Activated T-helper 17 cell treated with anti-CD3 and anti-CD28 coated beads, Interleukin-2, amount 50 U/mL, for 72 hours (primary cell): ENCODE results near the gene SLC5A2. TPM values are rescaled to one million over a fixed set of nuclear protein-coding genes. Genes with fewer than 3 reads are reported as not detected.
"Not testable (repeated sequence)": the region's sequence is repeated elsewhere in the genome, so short reads cannot be mapped to it uniquely, and the experiment has no call there.

Source experiments
- ATAC-seq: fragments of 150-1000 bp; cut with Tn5 transposase; replicated peaks from 2 replicates; pipeline ENCODE4 v1.10.0; 2021; ENCODE audit warnings: mild to moderate bottlenecking, moderate library complexity
- H3K27ac Mint-ChIP-seq: one replicate; pipeline ENCODE4 v1.8.0; 2022; ENCODE audit warnings: mixed read lengths
- H3K27me3 Mint-ChIP-seq: one replicate; pipeline ENCODE4 v1.8.0; 2022; ENCODE audit warnings: mixed read lengths
- H3K36me3 Mint-ChIP-seq: one replicate; pipeline ENCODE4 v1.8.0; 2022; ENCODE audit warnings: low read depth, mild to moderate bottlenecking, mixed read lengths
- H3K4me1 Mint-ChIP-seq: one replicate; pipeline ENCODE4 v1.8.0; 2022; ENCODE audit warnings: mixed read lengths
- H3K4me3 Mint-ChIP-seq: one replicate; pipeline ENCODE4 v1.8.0; 2022; ENCODE audit warnings: mild to moderate bottlenecking, mixed read lengths
- H3K9me3 Mint-ChIP-seq: one replicate; pipeline ENCODE4 v1.8.0; 2022; ENCODE audit warnings: mixed read lengths
- total RNA-seq, 2 donors: library from RNA; stranded (reverse); gene quantifications; one replicate each; pipeline ENCODE4 v1.2.3, GENCODE V29; 2022

Gene SLC5A2
- total RNA-seq, 2 donors from 2014 or later, result 0.50 to 1.2 TPM

DNA sequence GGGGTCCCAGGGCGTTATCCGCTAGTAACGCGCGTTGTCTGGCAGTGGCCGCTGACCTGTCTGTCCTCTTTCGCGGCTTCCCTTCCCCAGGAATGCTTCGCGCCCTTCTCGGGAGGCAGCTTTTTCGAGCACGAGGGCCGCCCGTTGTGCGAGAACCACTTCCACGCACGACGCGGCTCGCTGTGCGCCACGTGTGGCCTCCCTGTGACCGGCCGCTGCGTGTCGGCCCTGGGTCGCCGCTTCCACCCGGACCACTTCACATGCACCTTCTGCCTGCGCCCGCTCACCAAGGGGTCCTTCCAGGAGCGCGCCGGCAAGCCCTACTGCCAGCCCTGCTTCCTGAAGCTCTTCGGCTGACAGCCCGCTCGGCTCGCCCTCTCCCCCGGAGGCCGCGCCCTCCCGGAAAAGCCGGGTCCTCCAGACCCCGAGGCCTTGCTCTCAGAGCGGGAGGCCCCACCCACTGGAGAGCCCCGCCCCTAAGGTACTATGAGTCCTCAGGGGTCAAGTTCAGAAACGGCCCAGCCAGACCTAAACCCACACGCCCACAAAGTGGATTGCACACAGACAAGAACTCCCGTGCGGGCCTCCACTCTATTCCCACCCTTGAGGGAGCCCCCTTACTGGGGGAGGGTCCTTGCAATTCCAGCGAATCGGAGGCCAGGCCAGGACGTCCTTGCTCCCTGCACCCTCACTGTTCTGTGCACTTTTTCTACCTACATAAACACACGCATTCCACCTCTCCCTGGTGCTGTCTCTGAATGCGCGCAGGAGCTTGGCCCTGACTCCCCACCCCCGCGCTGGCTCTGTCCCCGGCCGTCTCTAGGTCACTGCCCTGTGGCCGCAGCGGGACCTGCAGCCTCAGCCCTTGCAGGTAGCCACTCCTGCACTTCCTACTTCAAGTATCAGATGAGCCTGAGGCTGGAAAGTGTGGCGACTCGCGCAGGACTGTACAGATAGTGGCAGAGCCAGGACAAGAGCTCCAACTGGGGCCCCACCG is 5.4 kb upstream of the SLC5A2 start:
- Mint-ChIP-seq H3K27me3 (peaks cover 2% of the 10 kb centered on the region), H3K4me3 (peak overlapping the region; percentile 82), H3K27ac (peak overlapping the region; percentile 62), H3K4me1 (peaks cover 11% of the 10 kb centered on the region), H3K9me3 (no peaks in the 10 kb centered on the region), H3K36me3 (no peaks in the 10 kb centered on the region)
- ATAC-seq, result peak; percentile 36

DNA sequence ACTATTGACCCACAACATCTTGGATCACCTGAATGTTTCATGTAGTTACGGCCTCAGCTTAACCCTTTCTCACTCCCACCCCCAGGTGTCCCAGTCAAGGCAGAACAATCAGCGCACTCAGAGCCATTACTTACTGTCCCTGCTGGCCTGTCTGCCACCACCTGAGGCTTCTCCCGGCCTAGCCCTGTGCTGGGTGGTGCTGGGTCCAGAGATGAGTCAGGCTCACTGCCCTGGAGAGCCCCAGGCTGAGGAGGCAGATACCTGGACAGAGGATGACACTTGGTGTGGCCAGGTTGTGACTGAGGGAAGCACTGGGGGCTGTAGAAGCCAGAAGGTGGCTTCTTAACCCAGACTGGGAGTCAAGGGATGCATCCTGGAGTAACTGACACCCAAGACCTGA is 4.0 kb upstream of the SLC5A2 start:
- H3K27me3 Mint-ChIP-seq, result no peaks in the 10 kb centered on the region
- H3K9me3 Mint-ChIP-seq, result no peaks in the 10 kb centered on the region
- H3K4me1 Mint-ChIP-seq, result peaks cover 11% of the 10 kb centered on the region
- H3K27ac Mint-ChIP-seq, result no peak overlapping the region
- no peak overlapping the region for H3K4me3 Mint-ChIP-seq
- ATAC-seq, result no peak
- no peaks in the 10 kb centered on the region for H3K36me3 Mint-ChIP-seq

DNA sequence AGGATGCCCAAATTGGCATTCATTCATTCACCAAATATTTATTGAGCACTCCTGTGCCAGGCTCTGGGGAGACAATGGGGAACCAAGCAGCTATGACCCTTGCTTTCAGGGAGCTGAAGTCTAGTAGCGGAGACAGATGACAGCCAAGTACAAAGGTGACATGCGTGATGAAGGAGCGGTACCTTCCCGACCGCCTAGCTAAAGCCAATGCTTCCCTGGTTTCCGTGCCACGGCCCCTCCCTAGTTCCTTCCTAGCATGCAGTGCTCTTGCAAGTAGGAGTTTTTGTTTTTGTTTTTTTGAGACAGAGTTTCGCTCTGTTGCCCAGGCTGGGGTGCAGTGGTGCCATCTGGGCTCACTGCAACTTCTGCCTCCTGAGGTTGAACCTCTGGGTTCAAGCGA is 3.2 kb upstream of the SLC5A2 start:
- no peaks in the 10 kb centered on the region for H3K9me3 Mint-ChIP-seq
- no peak overlapping the region for H3K27ac Mint-ChIP-seq
- H3K4me3 Mint-ChIP-seq, result no peak overlapping the region

DNA sequence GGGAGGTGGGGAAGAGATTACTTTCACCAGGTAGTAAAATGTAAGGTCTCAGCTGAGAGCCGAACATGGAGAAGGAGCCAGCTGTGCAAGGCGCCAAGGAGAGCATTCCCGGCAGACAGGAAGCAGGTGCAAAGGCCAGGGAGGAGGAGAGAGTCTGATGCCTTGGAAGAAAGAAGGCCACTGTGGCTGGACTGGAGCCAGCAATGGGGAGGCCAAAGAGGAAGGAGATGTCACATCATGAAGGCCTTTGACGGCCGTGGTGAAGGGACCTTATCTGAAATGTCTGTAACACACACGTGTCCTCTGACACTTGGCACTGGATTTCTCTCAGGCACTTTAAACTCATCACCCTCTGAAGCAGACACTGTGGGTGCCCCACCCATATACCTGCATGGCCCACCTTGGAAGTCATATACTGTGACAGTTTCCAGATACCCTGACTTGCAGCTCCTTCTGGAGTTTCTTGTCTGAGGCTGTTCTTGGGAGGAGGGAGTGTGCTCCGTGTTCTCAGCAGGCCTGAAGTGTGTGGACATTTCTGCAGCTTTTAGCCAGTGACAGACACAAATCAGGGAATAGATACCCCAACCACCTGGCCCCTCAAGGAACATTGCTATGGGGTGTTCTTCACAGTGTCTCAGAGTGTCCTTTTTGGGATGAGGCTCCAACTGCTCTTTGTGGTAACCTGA is 1.9 kb upstream of the SLC5A2 start:
- no peak for ATAC-seq
- no peak overlapping the region for H3K27ac Mint-ChIP-seq
- no peaks in the 10 kb centered on the region for H3K36me3 Mint-ChIP-seq
- peaks cover 11% of the 10 kb centered on the region for H3K4me1 Mint-ChIP-seq
- H3K9me3 Mint-ChIP-seq, result no peaks in the 10 kb centered on the region
- no peaks in the 10 kb centered on the region for H3K27me3 Mint-ChIP-seq
- H3K4me3 Mint-ChIP-seq, result no peak overlapping the region

More for the DNA sequence above, 3.2 kb upstream of the SLC5A2 start:
- ATAC-seq, result no peak
- Mint-ChIP-seq H3K36me3 (no peaks in the 10 kb centered on the region), H3K27me3 (no peaks in the 10 kb centered on the region), H3K4me1 (peaks cover 11% of the 10 kb centered on the region)

DNA sequence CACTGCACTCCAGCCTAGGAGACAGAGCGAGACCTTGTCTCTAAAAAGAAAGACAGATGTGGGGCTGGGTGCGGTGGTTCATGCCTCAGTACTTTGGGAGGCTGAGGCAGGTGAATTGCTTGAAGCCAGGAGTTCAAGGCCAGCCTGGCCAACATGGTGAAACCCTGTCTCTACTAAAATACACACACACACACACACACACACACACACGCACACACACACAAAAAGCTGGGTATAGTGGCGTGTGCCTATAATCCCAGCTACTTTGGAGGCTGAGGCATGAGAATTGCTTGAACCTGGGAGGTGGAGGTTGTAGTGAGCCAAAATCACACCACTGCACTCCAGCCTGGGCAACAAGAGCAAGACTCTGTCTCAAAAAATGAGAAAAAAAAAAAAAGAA is 1.1 kb downstream of the SLC5A2 start:
- H3K27ac Mint-ChIP-seq, H3K4me3 Mint-ChIP-seq, H3K4me1 Mint-ChIP-seq, H3K36me3 Mint-ChIP-seq, ATAC-seq, H3K27me3 Mint-ChIP-seq, H3K9me3 Mint-ChIP-seq: not testable (repeated sequence)

DNA sequence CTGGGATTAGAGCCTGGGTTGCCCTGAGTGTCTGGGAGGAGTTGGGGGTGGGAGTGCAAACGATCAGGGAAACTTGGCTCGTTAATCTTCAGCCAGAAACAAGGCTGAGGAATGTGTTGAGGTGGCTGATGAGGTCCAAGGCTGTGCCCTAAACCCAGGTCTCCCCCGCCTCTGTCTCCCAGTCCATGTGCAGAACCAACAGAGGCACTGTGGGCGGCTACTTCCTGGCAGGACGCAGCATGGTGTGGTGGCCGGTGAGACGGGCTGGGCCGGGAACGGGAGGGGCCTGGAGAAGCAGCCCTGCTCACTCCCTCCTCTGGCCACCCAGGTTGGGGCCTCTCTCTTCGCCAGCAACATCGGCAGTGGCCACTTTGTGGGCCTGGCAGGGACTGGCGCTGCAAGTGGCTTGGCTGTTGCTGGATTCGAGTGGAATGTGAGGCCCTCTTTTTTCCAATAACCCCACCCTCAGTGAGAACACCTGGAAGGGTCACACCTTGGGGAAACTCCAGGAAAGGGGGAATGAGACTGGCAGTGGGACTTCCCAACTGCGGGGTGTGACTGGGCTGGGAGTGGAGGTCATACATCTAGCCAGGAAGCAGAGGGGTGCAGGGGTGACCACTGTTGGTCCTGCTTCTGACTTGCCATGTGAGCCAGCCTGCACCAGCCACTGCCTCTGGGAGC is 1.7 kb downstream of the SLC5A2 start:
- Mint-ChIP-seq H3K36me3 (no peaks in the 10 kb centered on the region), H3K4me1 (no peaks in the 10 kb centered on the region), H3K27me3 (no peaks in the 10 kb centered on the region), H3K27ac (no peak overlapping the region), H3K4me3 (no peak overlapping the region), H3K9me3 (no peaks in the 10 kb centered on the region)
- ATAC-seq, result no peak

DNA sequence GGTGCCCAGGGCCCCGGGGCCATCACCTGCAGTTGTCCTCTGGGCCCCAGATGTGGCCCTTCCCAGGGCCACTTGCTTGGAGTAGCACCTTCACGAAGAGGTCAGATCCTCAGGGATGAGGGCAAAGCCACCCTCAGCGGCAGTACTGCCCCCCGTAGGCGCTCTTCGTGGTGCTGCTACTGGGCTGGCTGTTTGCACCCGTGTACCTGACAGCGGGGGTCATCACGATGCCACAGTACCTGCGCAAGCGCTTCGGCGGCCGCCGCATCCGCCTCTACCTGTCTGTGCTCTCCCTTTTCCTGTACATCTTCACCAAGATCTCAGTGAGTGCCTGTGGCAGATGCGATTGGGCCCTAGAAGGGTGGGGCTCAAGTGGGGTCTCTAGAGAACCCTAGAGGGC is 2.6 kb downstream of the SLC5A2 start:
- no peak for ATAC-seq
- Mint-ChIP-seq H3K4me1 (no peaks in the 10 kb centered on the region), H3K27ac (no peak overlapping the region), H3K27me3 (no peaks in the 10 kb centered on the region), H3K4me3 (no peak overlapping the region), H3K36me3 (no peaks in the 10 kb centered on the region), H3K9me3 (no peaks in the 10 kb centered on the region)

DNA sequence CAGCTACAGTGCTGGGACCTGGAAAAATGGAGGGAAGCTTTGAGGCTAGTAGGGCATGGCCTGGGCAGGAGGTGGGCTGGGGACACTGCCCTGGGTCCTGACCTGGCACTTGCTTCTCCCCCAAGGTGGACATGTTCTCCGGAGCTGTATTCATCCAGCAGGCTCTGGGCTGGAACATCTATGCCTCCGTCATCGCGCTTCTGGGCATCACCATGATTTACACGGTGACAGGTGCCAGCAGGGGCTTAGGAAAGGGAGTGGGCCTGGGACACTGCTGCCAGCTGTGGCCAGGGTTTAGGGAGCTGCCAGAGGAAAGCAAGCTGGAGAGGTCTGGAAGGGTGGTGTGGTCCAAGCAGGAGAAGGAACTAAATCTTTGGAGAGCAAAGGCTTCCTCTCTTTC is 3.1 kb downstream of the SLC5A2 start:
- no peaks in the 10 kb centered on the region for H3K27me3 Mint-ChIP-seq
- ATAC-seq, result no peak
- peak overlapping the region; percentile 84 for H3K4me3 Mint-ChIP-seq
- no peak overlapping the region for H3K27ac Mint-ChIP-seq
- no peaks in the 10 kb centered on the region for H3K9me3 Mint-ChIP-seq
- H3K4me1 Mint-ChIP-seq, result no peaks in the 10 kb centered on the region
- H3K36me3 Mint-ChIP-seq, result no peaks in the 10 kb centered on the region

DNA sequence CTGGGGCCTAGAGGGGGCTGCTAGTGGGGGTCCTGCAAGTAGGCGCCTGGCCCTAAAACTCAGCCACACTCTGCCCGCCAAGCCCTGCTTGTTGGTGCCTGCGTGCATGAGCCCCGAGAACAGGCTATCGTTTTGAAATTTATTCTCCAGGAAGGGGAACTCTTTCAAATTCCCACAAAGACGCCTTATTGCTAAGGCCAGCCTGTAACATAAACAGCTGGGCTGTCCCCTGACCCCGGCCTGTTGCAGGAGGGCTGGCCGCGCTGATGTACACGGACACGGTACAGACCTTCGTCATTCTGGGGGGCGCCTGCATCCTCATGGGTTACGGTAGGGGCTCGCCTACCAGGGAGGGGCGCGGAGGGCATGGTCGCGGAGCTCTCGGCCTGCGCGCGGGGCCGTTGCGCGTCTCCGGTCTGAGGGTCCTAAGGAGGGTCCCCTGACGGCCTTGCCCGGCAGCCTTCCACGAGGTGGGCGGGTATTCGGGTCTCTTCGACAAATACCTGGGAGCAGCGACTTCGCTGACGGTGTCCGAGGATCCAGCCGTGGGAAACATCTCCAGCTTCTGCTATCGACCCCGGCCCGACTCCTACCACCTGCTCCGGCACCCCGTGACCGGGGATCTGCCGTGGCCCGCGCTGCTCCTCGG is 4.3 kb downstream of the SLC5A2 start:
- H3K9me3 Mint-ChIP-seq, result no peaks in the 10 kb centered on the region
- no peak for ATAC-seq
- peak overlapping the region; percentile 84 for H3K4me3 Mint-ChIP-seq
- H3K27me3 Mint-ChIP-seq, result no peaks in the 10 kb centered on the region
- H3K4me1 Mint-ChIP-seq, result no peaks in the 10 kb centered on the region
- peak overlapping the region; percentile 50 for H3K27ac Mint-ChIP-seq
- no peaks in the 10 kb centered on the region for H3K36me3 Mint-ChIP-seq

DNA sequence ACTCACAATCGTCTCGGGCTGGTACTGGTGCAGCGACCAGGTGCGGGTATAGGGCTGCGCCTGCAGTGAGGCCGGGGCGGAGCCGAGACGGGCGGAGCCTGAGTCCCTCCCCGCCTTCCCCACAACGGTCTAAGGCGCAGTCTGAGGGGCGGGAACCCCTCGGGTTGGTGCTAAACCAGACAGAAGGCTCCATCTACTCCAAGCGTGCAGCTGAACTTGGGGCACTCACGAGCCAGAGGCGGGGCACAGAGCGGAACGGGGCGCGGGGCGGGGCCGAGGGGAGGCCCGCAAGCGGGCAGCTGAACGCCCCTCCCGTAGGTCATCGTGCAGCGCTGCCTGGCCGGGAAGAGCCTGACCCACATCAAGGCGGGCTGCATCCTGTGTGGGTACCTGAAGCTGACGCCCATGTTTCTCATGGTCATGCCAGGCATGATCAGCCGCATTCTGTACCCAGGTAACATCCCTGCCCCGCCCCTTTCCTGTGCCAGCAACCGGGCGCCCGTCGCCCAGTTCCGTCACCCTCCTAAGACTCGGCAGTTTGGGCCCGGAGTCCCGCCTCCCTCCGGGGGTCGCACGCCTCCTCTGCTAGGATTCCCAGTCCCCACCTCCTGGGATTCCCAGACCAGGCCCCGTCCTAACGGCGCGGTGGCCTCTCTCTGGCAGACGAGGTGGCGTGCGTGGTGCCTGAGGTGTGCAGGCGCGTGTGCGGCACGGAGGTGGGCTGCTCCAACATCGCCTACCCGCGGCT is 5.0 kb downstream of the SLC5A2 start:
- Mint-ChIP-seq H3K27me3 (no peaks in the 10 kb centered on the region), H3K4me3 (peak overlapping the region; percentile 84), H3K4me1 (no peaks in the 10 kb centered on the region), H3K9me3 (no peaks in the 10 kb centered on the region), H3K27ac (peak overlapping the region; percentile 50), H3K36me3 (peaks cover 4% of the 10 kb centered on the region)
- ATAC-seq, result peak; percentile 92

DNA sequence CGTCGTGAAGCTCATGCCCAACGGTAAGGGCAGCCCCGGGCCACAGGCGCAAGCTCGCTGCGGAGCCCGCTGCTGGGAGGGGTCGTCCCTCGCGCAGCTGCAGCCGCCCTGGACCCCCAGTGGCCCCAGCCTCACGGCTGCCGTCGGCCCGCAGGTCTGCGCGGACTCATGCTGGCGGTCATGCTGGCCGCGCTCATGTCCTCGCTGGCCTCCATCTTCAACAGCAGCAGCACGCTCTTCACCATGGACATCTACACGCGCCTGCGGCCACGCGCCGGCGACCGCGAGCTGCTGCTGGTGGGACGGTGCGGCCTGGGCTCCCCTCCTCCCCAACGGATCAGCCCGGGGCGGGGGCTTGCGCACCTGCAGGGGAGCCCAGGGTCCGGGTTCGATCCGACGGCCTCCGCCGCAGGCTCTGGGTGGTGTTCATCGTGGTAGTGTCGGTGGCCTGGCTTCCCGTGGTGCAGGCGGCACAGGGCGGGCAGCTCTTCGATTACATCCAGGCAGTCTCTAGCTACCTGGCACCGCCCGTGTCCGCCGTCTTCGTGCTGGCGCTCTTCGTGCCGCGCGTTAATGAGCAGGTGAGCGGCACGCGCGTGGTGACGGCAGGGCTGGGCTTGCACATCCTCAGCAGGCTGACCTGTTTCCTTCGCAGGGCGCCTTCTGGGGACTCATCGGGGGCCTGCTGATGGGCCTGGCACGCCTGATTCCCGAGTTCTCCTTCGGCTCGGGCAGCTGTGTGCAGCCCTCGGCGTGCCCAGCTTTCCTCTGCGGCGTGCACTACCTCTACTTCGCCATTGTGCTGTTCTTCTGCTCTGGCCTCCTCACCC is 5.8 kb downstream of the SLC5A2 start:
- no peaks in the 10 kb centered on the region for H3K27me3 Mint-ChIP-seq
- peaks cover 12% of the 10 kb centered on the region for H3K36me3 Mint-ChIP-seq
- H3K27ac Mint-ChIP-seq, result no peak overlapping the region
- H3K4me1 Mint-ChIP-seq, result peaks cover 5% of the 10 kb centered on the region
- H3K4me3 Mint-ChIP-seq, result peak overlapping the region; percentile 37
- H3K9me3 Mint-ChIP-seq, result no peaks in the 10 kb centered on the region
- no peak for ATAC-seq

DNA sequence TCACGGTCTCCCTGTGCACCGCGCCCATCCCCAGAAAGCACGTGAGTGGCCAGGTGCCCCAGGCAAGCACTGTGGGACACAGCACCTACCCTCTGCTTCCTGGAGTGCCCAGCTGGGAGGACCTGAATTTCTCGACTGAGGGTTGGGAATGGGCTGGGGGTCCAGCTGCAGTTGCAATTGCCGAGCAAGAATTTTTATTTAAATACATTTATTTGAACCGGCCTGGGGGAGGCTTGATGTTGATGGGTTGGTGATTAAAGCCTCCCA is 6.3 kb downstream of the SLC5A2 start:
- Mint-ChIP-seq H3K27me3 (no peaks in the 10 kb centered on the region), H3K4me3 (peak overlapping the region; percentile 37), H3K9me3 (no peaks in the 10 kb centered on the region), H3K4me1 (peaks cover 5% of the 10 kb centered on the region), H3K36me3 (peaks cover 13% of the 10 kb centered on the region), H3K27ac (no peak overlapping the region)
- ATAC-seq, result no peak
